ENCODE results near the gene NUPR1. TPM values are rescaled to one million over a fixed set of nuclear protein-coding genes. Genes with fewer than 3 reads are reported as not detected.

Gene NUPR1
- polyA plus RNA-seq, 1 donor from 2014 or later = not detected

- no peak overlapping the region for H2AFZ ChIP-seq (ENCODE audit: low read depth, low read length)
- no peaks in the 10 kb centered on the region for H3K9me3 ChIP-seq (ENCODE audit: low read length)
- H3K27me3 ChIP-seq (ENCODE audit: insufficient read depth, low read depth, low read length) = no peaks in the 10 kb centered on the region
- no peak overlapping the region for H3K27ac ChIP-seq (ENCODE audit: low read length)
- H3K79me2 ChIP-seq (replicated peaks; ENCODE audit: insufficient read depth, low read length) = no peaks in the 10 kb centered on the region
- H4K20me1 ChIP-seq (ENCODE audit: insufficient read depth) = no peaks in the 10 kb centered on the region
- H3K9me2 ChIP-seq (ENCODE audit: insufficient read depth, low read length) = no peaks in the 10 kb centered on the region
- no peak overlapping the region for H3K4me3 ChIP-seq (ENCODE audit: low read length)
- H3K9ac ChIP-seq (ENCODE audit: low read length) = no peak overlapping the region
- H3K4me2 ChIP-seq (ENCODE audit: low read length) = no peak overlapping the region
- TF ChIP-seq EP300 (conservative IDR thresholded peaks at IDR 0.05; ENCODE audit: poor library complexity, severe bottlenecking) (no peak), MXI1 (conservative IDR thresholded peaks at IDR 0.05; ENCODE audit: poor library complexity, severe bottlenecking) (no peak), EZH2 (IDR thresholded peaks at IDR 0.05; ENCODE audit: borderline replicate concordance, insufficient read depth, low read length, poor library complexity, severe bottlenecking) (no peak), CTCF (IDR thresholded peaks at IDR 0.05; ENCODE audit: poor library complexity, severe bottlenecking) (no peak), SMC3 (conservative IDR thresholded peaks at IDR 0.05; ENCODE audit: poor library complexity) (no peak), POLR2AphosphoS5 (IDR thresholded peaks at IDR 0.05) (no peak), TAF1 (IDR thresholded peaks at IDR 0.05; ENCODE audit: low read depth) (no peak), RAD21 (conservative IDR thresholded peaks at IDR 0.05) (no peak), REST (IDR thresholded peaks at IDR 0.05; ENCODE audit: borderline replicate concordance) (no peak)
- no peaks in the 10 kb centered on the region for H3K36me3 ChIP-seq (ENCODE audit: insufficient read depth, low read length)
- no peaks in the 10 kb centered on the region for H3F3A ChIP-seq (ENCODE audit: insufficient read depth, low read length, poor library complexity, severe bottlenecking)
Observed at GRCh38 chr16:28540346-28540745, 1.6 kb upstream of the NUPR1 start.

- no peaks in the 10 kb centered on the region for H3K36me3 ChIP-seq (ENCODE audit: insufficient read depth, low read length)
- no peak overlapping the region for H3K9ac ChIP-seq (ENCODE audit: low read length)
- no peaks in the 10 kb centered on the region for H3K79me2 ChIP-seq (replicated peaks; ENCODE audit: insufficient read depth, low read length)
- no peak overlapping the region for H3K4me3 ChIP-seq (ENCODE audit: low read length)
- no peaks in the 10 kb centered on the region for H4K20me1 ChIP-seq (ENCODE audit: insufficient read depth)
- no peak overlapping the region for H2AFZ ChIP-seq (ENCODE audit: low read depth, low read length)
- H3K27me3 ChIP-seq (ENCODE audit: insufficient read depth, low read depth, low read length) = no peaks in the 10 kb centered on the region
- no peaks in the 10 kb centered on the region for H3F3A ChIP-seq (ENCODE audit: insufficient read depth, low read length, poor library complexity, severe bottlenecking)
- H3K27ac ChIP-seq (ENCODE audit: low read length) = no peak overlapping the region
- no peak overlapping the region for H3K4me2 ChIP-seq (ENCODE audit: low read length)
- H3K9me2 ChIP-seq (ENCODE audit: insufficient read depth, low read length) = no peaks in the 10 kb centered on the region
- TF ChIP-seq POLR2AphosphoS5 (IDR thresholded peaks at IDR 0.05) = no peak
- TF ChIP-seq CTCF (IDR thresholded peaks at IDR 0.05; ENCODE audit: poor library complexity, severe bottlenecking) = no peak
- no peak for TF ChIP-seq REST (IDR thresholded peaks at IDR 0.05; ENCODE audit: borderline replicate concordance)
- TF ChIP-seq SMC3 (conservative IDR thresholded peaks at IDR 0.05; ENCODE audit: poor library complexity) = no peak
- TF ChIP-seq RAD21 (conservative IDR thresholded peaks at IDR 0.05) = no peak
- no peak for TF ChIP-seq EP300 (conservative IDR thresholded peaks at IDR 0.05; ENCODE audit: poor library complexity, severe bottlenecking)
- TF ChIP-seq EZH2 (IDR thresholded peaks at IDR 0.05; ENCODE audit: borderline replicate concordance, insufficient read depth, low read length, poor library complexity, severe bottlenecking) = no peak
- TF ChIP-seq TAF1 (IDR thresholded peaks at IDR 0.05; ENCODE audit: low read depth) = no peak
- no peak for TF ChIP-seq MXI1 (conservative IDR thresholded peaks at IDR 0.05; ENCODE audit: poor library complexity, severe bottlenecking)
- no peaks in the 10 kb centered on the region for H3K9me3 ChIP-seq (ENCODE audit: low read length)
Observed at GRCh38 chr16:28537964-28538732, 626 bp downstream of the NUPR1 start.
